Fibroblast of skin of back (primary cell): ENCODE data around the gene PTBP3.
"Not testable (repeated sequence)": the region's sequence is repeated elsewhere in the genome, so short reads cannot be mapped to it uniquely, and the experiment has no call there.

Source experiments
- DNase-seq: peaks from one replicate; pipeline ENCODE4 v3.0.0-alpha.2; 2013

Gene PTBP3

DNA sequence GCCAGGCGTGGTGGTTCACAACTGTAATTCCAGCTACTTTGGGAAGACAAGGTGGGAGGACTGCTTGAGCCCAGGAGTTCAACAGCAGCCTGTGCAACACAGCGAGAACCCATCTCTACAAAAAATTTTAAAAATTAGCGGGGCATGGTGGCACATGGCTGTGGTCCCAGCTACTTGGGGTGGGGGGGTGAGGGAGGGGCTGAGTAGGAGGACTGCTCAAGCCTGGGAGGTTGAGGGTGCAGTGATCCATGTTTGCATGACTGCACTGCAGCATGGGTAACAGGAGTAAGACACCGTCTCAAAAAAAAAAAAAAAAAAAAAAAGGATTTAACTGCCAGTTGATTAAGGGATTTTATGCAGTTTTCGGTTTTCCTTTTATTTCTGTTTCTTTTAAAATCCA is 65.0 kb downstream of the PTBP3 start:
- no peak for DNase-seq

DNA sequence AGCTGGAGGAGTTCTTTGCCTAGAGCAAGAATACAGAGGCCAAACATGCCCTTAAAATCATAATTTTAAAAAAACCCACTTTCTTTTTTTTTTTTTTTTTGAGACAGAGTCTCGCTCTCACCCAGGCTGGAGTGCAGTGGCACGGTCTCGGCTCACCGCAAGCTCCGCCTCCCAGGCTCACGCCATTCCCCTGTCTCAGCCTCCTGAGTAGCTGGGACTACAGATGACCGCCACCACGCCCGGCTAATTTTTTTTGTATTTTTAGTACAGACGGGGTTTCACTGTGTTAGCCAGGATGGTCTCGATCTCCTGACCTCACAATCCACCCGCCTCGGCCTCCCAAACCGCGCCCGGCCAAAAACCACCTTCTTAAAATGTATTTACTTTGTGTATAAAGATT is 66.3 kb downstream of the PTBP3 start:
- not testable (repeated sequence) for DNase-seq

DNA sequence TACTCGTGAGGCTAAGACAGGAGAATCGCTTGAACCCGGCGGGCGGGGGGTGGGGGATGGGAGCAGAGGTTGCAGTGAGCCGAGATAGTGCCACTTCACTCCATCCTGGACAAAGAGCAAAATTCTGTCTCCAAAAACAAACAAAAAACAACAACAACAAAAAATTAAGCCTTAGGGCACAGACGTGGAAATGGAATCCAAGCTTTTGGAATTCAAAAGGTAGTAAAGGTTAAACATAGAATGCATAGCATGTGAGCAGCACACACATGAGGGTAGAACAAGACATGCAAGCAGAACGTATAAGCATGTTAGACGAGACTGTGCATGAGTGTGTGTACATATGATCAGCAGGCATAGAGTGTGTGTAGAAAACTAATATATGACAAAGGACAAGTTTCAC is 68.0 kb downstream of the PTBP3 start:
- DNase-seq = no peak

DNA sequence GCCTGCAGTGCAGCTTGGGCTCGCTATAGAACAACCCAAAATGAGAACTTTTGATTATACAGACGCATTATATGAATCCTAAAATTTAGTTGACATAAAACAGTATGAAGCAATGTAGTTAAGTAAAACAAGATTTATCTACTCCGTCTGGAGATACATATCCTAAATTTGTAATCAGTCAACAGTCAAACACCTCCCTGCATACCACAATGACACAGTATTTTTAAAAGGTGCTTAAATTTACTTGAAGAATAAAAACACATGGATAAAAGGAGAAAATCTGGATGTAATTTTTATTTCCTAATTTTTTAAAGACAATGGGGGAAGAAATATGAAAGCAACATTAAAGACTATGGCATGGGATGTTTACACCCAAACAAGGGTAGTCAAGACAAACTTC is 70.8 kb downstream of the PTBP3 start:
- no peak for DNase-seq

DNA sequence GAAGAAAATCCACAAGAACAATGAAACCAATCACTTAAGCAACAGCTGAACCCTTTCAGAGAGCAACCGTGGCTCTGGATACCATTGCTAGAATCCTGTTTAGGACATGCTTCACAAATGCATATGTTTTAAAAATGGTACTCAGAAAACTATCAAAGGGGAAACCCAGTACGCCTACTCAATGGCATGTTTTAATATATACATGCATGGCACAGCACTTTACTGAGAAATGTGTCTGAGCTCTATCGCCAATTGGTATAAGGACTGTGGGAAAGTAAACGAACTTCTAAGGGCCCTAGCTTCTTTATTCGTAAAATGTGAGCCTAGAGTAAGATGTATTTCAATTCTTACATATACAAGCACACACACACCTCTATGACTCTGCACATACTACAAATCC is 72.3 kb downstream of the PTBP3 start:
- DNase-seq = no peak

- no peak for DNase-seq
These were observed 75.3 kb downstream of the PTBP3 start for GRCh38 chr9:112258106-112258505.

- DNase-seq = no peak
These were observed 81.2 kb downstream of the PTBP3 start for GRCh38 chr9:112252194-112252593.

- DNase-seq = peak; percentile 32
These were observed 84.1 kb downstream of the PTBP3 start for GRCh38 chr9:112249277-112249676.

GRCh38 chr9:112248722-112249121 is 84.7 kb downstream of the PTBP3 start:
- peak; percentile 46 for DNase-seq

DNA sequence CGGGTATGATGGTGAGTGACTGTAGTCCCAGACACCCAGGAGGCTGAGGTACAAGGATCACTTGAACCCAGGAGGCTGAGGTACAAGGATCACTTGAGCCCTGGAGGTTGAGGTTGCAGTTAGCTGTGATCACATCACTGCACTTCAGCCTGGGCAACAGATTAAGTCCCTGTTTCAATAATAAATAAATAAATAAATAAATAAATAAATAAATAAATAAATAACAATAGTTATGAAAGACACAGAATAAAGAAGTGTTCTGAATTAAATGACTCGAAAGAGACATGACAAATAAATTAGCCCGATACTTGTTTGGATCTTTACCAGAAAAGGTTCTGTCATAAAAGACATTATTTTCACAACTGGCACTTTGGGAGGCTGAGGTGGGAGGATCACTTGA is 86.3 kb downstream of the PTBP3 start:
- no peak for DNase-seq

GRCh38 chr9:112245126-112245525 is 88.3 kb downstream of the PTBP3 start:
- DNase-seq = no peak

- no peak for DNase-seq
These were observed 91.1 kb downstream of the PTBP3 start for GRCh38 chr9:112242147-112242804.

- peak; percentile 48 for DNase-seq
These were observed 91.9 kb downstream of the PTBP3 start for GRCh38 chr9:112241491-112241890.

DNA sequence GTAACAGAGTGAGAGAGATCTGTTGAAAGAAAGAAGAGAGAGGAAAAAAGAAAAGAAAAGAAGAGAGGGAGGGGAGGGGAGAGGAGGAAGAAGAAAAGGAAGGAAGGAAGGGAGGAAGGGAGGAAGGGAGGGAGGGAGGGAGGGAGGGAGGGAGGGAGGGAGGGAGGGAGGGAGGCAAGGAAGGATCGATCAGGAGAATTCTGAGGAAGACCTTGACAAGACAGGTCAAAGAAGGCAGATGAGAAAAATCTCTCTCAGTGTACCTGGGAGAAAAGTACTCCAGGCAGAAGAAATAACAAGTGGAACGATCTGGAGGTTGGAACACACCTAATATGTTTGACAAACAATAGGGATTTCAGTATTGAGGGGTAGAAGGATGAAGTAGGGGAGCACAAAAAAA is 93.7 kb downstream of the PTBP3 start:
- DNase-seq = no peak

DNA sequence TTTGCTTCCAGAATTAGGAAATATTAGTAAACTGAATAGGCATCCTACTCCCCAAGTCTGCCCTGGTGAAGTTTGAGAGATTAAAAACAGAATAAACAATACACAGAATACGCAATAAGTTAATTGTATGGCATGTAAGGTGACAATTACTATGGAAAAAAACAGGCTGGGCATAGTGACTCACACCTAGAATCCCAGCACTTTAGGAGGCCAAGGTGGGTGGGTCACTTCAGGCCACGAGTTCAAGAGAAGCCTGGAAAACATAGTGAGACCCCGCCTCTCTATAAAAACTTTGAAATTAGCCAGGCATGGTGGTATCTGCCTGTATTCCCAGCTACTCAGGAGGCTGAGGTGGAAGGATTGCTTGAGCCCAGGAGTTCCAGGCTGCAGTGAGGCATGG is 94.1 kb downstream of the PTBP3 start:
- DNase-seq = no peak

DNA sequence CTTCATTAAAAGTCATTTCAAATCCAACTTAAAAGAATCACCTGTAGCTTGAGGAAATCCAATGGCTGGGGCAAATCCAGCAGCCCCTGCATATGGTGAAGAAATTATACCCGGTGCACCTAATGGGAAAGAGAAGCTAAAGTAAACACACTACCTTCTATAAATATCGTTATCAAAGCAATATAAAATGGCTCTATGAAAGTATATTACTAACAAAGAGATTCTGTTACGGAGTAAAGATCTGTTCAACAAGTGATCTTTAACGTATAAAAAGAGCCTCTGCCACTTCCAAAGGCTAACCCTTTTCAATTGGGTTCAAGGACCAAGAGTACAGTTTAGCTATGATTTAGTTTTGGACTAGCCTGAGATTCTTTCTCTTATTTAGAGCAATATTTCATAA is 98.6 kb downstream of the PTBP3 start:
- DNase-seq = no peak

DNA sequence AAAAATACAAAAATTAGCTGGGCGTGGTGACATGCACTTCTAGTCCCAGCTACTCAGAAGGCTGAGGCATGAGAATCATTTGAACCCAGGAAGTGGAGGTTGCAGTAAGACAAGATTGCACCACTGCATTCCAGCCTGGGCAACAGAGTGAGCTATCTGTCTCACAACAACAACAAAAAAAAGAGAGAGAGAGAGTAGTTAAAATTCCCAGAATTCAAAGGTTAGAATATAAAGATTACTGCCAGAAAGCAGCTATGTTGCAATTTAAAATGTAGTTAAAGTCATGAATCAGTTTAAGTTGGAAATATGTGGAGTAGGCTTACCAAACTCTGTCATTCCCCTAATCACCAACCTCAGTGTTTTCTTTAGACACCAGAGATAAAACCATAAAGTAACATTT is 99.7 kb downstream of the PTBP3 start:
- DNase-seq = peak; percentile 60

- no peak for DNase-seq
These were observed 101.2 kb downstream of the PTBP3 start for GRCh38 chr9:112232233-112232632.

- DNase-seq = no peak
These were observed 107.3 kb downstream of the PTBP3 start for GRCh38 chr9:112226091-112226490.

DNA sequence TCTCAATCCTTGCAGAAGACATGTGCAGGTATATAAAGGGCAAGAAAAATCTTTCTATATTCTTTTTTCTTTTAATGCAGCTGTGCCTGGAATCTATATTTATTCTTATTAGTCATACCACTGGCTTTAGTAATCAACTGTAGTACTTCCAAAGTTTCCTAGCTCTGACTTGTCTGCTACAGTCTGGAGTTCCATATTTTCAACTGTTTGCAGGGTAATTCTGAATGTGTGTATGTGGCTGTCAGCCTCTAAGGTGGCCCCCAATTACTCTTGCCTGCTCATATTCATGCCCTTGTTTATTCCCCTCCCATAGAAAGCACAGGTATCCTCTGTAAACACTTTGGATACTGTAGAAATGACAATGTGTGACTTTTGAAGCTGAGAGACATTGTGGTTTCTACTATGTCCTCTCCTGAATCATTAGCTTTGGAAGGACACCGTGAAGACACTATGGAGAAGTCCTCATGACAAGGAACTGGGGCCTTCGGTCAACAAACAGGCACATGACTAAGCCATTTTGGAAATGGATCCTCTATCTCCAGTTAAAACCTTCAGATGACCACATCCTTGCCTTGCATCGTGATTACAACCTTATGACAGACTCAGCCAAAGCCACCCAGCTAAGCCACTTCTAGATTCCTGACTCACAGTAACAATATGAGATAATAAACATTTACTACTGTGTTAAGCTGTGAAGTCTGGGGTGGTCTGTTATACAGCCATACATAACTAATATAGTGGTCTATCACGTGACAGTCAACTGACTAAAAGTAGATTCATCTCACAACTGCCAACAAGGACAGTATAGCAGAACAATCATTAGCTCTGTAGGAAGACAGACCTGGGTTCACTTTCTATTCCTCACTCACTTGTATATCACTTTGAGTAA is 108.8 kb downstream of the PTBP3 start:
- DNase-seq = peak; percentile 88

DNA sequence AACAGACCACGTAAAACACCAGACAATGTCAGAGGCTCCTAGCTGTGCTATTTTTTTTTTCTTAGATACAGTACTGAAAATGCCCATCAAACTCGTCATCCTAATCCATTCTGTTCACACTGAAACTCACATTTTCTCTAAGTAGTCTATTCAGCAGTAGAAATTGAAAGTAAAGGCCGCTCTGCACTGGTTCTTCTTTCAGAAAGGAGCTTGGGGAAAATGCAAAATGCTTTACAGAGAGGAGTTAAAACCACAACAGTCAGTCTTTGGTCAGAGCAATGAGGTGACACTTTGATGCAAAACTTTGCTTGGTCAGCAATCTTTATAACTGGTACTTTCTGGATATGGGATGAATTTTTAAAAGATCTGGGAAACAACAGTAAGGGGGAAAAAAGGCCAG is 114.5 kb downstream of the PTBP3 start:
- DNase-seq = no peak

DNA sequence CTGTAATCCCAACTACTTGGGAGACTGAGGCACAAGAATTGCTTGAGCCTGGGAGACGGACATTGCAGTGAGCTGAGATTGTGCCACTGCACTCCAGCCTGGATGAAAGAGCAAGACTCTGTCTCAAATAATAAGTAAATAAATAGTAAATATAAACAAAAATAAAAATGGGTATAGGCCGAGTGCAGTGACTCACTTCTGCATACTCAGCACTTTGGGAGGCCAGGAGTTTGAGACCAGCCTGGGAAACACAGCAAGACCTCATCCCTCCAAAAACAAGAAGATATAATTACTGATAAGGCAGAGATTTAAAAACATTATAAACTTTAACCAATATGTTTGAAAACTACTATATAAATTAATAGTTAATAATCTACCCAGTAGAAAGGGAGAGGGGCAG is 120.5 kb downstream of the PTBP3 start:
- no peak for DNase-seq

DNA sequence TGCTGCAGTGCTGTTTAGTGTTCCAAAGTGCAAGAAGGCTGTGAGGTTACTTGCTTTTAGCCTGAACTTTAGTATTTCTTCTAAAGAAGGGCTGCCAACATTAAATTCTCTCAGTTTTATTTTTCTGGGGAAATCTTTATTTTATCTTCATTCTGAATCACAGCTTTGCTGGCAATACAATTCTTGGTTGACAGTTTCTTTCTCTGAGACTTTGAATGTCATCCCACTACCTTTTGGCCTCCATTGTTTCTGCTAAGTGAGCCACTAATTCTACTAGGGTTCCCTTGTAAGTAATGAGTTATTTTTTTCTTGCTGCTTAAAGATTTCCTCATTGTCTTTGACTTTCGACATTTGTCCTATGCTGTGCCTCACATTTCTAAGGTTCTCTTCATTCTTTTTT is 126.0 kb downstream of the PTBP3 start:
- no peak for DNase-seq

GRCh38 chr9:112203536-112203935 is 129.9 kb downstream of the PTBP3 start:
- DNase-seq = peak; percentile 82
